Activated CD4-positive, alpha-beta T cell treated with anti-CD3 and anti-CD28 coated beads for 4 hours (primary cell): ENCODE measurements around the gene TIGD3.

Experiments used
- DNase-seq, 2 donors: peaks; one replicate each; pipeline ENCODE4 v3.0.0-alpha.2; 2020

The TIGD3 gene

DNA sequence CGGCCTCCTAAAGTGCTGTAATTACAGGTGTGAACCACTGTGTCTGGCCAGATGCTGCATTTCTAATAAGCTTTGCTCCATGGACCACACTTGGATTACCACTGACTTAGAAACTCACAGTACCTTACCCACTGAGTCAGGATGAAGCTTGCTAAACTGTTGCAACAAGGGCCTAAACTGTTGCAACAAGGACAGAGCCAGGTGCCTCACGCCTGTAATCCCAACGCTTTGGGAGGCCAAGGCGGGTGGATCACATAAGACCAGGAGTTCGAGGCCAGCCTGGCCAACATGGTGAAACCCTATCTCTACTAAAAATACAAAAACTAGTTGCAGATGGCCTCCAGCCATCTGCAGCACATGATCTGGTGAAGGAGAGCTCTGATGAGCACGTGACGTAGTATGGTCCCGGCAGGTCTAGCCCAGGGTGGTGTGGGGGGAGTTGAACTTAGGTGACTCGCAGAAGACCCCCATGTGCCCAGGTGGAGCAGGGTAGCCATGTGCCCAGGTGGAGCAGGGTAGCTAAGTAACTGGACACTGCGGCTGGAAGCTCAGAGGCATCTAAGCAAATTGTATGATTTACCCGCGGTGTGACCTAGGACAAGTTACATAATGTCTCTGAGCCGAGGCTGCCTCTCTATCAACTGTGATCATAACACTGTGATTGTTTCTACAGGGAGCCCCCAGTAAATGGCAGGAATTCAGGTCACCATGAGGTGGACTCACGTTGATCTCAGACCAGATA is 19.5 kb downstream of the TIGD3 start:
- no peak for DNase-seq

DNA sequence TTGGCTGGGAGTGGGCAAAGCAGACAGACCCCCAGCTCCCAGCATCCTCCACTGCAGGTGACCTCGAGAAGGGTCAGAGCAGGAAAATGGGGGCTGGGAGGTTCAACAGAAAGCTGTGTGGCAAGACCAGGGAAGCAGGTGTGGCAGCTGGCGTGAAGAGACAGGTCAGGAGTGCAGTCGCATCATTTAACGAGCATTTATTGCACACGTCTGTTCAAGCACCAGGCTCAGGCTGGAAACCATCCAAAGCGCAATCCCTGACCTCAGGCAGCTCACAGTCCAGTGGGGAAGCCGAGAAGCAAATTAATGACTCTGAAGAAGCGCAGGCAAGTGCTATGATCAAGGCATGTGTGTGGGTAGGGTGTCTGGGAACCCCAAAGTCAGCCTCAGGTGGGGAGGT is 20.5 kb downstream of the TIGD3 start:
- no peak for DNase-seq

DNA sequence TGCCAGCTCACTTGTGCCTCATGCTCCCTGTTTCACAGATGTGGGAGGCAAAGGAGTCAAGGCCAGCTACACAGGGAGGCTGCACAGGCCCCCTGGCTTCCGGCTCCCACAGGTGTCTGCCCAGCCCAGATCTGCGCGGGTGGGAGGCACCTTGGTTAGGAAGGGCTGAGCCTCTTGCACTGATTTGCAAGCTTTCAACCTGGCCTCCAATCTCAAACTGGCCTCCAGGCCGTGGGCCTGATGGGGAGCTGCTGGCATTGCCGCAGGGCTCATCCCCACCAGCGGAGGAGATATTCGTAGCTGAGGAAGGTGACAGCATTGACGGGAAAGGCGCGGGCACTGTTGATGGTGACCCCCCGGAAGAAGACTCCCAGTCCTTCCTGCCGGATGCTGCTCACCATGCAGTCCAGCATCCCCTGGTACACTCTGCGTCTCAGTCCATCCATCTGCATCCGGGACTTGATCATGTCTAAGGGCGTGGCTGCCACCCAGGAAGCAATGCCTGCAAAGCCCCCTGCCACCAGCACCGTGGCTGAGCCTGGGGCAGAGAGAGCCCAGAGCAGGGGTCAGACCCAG is 21.7 kb downstream of the TIGD3 start:
- DNase-seq, result no peak

DNA sequence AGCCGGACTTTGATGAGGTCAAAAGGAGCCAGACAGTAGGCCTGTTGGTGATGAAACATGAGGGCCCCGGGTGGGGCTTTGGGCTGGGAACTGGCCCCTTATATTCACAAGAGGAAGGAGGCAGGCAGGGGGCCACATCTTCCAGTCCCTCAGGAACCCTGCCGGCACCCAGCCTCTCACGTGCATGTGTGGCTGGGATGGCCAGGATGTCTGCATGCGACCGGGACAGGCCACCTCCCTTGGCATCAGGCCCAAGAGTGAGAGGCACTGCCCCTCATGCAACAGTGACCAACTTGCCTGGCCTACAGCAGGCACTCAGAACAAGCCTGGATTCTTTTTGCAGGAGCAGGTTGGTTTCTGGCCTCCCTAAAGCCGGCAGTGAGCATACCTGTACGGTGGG is 22.5 kb downstream of the TIGD3 start:
- DNase-seq, result no peak

DNA sequence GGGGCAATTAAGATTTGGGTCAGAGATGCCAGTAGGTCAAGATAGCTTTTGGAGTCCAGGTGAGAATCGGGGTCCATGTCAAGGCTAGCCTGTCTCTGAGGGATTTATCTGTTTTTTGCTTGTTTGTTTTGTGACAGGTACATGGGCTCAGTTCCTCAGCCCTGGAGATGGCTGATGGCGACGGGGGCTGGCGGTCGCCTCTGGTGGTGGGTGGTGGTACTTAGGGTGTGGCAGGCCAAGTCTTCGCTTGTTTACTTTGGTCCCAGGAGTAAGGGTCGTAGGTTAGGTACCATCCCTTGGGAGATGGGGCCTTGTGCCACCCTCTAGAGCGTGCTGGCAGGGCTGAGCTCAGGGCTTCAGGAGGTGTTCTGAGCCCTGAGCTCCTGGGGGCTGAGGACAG is 23.2 kb downstream of the TIGD3 start:
- DNase-seq, result no peak

DNA sequence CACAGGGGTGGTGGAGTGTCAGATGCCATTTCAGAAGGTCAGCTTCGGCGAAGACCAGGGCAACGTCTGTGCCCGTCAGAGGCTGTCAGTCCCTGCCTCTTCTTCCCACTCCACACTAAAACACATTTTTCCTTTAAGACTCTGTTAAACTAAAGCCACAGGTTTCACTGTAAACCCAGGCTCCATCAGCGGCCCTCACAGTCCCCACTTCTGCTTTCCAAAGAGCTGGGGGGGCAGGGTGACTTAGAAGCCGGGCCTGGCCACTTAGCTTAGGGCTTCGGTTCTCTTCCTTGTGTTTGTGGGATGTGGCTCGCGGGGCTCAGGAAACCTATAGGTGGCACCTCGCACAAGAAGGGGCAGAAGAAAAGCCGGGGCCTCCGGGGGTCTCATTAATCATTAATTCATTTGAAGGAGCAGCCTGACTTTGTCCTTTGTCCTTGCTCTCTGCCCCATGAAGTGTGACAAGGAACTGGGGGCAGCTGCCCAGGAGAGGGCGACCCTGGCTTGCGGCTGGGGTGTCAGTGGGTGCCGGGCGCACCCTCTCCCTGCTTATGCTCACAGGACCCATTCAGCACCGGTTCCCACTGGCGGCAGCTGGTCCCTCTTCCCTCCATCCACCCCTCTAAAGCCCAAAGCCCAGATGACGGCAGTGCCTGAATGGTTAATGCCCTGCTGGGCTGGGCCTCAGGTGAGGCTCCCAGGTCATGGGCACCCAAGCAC is 23.8 kb downstream of the TIGD3 start:
- no peak for DNase-seq

DNA sequence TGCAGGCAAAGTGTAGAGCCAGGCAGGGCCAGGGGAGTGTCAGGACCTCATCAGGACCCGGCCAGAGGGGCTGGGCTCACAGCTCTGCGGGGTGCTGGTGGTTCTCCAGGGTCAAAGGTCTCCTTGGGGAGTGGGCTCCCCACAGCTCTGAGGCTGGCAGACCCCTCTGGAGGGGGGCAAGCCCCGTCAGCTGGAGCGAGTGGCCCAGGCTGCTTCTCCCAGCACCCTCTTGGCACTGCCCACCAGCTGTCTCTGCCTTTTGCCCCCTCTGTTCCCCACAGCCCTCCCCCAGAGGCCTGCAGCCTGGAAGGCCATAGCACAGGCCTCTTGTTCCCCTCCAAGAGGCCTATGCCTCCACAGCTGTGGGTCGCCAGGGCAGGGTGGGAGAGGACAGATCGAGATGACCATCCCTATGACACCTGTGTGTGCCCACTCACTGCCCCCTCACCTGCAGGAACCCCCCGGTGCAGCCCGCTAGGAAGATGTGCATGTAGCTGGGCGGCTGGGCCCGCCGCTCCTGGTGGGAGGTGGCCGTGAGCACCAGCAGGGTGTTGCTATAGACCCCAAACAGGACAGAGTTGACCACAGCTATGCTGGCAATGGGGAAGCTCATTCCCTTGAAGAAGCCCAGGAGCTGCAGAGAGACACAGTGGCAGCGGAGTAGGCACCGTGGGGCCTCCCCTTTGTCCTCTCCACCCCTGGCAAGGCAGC is 24.5 kb downstream of the TIGD3 start:
- no peak for DNase-seq

DNA sequence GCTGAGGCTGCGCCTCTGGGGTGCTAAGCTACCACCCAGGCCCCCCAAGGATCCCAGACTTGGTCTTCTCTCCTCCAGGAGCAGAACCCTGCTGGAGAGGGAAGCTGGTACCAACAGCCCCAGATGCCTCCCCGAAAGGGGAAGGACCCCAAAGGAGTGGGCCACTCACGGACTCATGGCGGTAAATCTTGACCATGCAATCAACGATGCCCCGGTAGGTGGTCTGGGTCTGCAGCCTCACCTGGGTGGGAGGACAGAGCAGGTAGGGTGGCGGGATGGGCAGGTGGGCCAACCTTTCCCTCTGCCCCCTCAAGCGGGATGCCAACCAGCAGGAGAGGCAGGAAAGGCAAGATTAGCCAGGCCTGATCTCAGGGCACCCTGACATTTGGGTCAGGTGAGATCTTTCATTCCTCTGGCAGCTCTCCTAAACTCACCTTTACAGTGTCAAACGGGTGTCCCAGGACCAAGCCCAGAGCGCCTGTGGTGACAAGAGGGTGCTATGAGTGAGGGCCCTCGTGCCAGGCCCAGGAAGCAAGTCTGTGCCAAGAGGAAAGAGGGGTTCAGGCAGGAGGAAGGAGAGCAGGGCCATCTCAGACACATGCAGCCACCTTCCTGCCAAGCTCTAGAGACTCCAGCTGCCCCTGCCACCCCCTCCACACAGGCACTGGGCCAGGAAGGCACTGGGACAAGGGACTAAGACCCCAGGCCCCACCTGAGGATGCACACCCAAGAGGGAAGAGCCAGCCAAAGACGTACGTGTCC is 25.3 kb downstream of the TIGD3 start:
- DNase-seq, result no peak

DNA sequence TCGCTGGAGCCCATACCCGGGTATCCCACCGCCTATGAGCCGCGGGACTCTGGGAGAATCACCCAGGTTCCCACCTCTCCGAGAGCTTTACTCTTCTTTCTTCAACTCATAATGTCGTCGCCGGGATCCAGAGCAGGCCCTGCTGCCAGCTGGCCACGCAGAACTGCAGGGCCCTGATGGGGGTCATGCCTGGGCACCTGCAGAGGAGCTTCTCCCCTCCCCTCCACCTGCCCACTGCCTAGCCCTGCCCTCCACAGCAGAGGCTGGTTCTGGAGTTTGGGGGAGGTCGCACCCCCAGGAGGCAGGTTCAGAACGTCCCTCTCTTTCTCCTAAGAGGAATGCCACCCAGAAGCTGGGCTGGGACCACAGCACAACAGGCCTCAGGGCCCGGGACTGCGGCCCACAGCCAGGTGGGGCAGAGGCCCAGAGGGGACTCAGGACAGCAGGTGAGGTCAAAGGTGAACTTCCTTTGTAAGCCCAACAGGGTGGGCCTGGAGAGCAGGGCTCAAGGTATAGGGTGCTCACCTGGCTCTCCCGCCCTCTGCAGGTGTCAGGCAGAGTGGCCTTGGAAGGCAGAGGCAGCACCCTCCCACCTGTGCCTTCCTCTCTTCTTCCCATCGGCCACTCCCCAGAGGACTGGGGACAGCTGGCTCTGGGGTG is 26.0 kb downstream of the TIGD3 start:
- DNase-seq, result no peak

DNA sequence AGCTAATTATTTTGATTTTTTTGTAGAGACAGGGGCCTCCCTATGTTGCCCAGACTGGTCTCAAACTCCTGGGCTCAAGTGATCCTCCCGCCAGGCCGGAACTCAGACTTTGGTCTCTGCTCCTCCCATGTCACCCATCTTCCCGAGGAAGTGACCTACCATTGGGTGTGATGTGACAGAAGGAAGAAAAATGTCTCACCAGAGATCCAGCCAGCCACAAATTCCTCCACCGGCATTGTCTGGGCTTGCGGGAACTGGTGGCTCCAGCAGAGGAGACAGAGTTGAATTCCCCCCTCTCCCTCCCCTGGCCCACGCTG is 27.1 kb downstream of the TIGD3 start:
- DNase-seq, result no peak

DNA sequence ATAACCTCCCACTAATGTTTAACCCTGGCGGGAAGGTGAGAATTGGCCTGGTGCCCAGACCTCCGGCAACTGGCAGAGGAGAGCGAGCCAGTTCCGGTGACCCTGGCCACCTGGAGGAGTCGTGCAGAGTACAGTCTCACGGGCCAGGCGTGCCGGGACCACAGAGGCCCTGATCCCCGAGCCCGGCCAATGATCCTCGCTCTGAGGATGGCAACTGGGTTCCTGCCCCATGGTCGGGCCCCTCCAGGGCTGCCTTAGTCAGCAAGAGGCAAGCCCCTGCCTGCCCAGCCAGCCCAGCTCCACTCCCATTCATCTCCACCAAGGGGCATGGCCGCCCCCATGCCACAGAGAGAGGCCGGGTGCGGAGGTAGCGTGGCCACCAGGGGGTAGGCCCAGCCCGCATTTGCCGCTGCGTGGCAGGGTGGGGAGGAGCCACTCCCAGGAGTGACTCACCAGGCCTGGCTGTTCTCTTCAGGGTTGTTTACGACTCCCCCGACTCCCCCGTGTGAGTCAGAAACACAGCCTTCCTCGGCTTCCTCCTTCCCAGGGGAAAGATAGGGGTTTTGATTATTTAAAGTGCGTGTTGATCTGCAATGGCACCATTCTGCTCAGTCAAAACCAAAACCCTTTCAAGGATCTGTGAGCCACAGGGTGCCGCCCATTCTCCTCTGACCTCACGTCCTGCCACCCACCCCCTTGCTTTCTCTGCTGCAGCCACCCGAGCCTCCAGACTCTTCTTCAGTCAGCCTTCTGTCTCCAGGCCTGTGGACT is 27.7 kb downstream of the TIGD3 start, which contains the start of gene SLC25A45:
TSS of gene SLC25A45 (minus strand) at position 614 of the 771 bp plus-strand sequence. CDS start 695 bp downstream, outside the sequence.
- peak; percentile 92 to 94 for DNase-seq

DNA sequence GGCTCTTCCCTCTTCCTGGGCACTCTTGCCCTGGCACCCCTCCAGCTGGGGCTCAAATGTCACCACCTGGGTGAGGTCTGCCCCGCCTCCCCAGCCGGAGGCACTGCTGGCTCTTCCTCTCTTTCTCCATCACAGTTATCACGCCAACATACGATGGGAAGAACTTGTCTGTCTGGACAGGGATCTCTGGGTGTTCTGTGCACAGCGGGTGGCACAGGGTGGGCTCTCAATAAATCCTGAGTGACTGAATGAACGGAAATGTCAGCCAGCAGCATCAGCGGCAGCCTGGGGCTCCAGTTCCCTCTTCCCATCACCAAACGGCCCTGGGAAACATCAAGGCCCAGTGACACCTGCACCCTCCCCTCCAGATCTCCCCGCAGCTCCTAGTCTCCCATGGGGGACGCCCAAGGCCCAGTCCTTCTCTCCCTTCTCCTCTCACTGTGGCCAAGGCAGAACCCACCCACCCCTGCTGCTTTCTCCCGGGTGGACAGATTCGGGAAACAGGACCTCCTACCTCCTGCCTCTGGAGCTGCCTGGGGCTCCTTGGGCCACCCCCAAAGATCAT is 28.3 kb downstream of the TIGD3 start:
- no peak for DNase-seq

DNA sequence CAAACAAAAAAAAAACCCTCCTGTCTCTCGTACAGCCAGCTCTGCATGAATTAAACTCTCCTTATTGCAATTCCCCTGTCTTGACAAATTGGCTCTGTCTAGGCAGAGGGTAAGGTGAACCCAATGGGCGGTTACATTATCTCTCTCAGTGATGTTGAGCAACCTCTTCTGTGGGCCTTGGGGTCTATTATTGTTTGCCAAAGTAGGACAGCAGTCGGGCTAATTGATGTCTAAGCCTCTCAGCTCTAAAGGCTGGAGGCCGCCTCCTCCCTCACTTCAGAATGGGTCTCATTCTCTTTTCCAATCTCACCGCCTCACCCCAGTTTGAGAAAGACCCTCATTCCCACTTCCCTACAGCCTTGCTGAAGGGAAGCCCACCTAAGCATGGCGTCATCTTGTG is 29.2 kb downstream of the TIGD3 start:
- DNase-seq, result no peak

DNA sequence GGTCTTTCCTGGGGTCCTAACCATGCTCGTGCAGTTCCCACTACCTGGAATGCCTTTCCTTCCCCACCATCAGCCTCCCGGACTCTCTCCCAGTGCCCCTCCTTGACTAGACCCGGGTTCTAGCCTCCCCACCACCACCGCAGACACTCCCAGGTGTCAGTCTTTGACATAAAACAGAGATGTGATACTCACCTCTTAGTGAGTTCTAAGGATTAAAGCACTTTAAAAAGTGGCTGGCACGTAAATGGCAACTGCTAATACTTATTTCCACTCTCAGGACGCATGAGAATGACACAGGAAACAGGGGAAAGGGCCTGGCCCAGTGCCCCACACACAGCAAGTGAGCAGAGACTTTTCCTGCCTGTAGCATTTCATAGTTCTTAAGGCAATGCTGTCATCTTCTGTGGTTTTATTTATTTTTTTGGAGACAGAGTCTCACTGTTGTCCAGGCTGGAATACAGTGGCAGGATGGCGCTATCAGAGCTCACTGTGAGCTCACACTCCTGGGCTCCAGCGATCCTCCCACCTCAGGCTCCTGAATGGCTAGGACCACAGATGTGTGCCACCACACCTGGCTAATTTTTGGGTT is 29.8 kb downstream of the TIGD3 start:
- DNase-seq, result no peak

DNA sequence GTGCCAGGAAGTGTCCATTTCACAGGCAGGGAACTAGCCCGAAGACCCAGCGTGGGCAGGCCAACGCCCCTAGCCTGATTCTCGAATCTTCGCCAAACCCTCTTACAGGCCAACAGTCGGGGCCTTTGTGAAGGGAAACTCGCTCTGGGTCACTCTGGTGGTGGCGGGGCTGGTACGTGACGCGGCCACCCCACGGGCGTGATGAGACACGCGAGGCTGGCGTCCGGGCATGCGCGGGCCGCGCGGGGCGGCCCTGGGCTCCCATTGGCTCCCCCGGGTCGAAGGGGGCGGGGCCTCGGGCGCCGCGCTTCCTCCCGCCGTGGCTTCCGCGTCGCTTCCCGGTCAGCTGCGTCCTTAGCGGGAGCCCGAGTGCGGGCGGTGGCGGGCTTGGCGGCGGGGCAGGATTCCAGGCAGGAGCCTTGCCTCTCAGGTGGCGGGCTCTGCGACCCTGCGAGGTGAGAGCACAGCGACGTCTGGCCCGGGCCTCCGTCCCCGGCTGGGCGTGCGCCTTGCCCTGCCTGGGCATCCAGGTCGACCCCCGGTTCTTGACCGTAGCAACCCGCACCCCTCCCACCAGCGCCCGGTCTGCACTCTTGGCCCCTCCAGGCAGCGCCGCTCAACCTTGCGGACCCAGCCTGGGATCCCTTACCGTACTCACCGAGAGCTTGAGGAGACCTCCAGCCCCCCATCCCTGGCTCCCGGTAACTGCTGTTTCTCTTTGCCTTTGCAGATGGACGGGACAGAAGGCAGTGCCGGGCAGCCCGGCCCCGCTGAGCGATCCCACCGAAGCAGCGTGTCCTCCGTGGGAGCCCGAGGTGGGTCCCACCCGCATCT is 32.0 kb downstream of the TIGD3 start, which contains the start of gene FRMD8:
TSS of gene FRMD8 (plus strand) at position 331 of the 834 bp plus-strand sequence. CDS start at position 731, 400 bp downstream.
- DNase-seq, result peak; percentile 88 to 90

DNA sequence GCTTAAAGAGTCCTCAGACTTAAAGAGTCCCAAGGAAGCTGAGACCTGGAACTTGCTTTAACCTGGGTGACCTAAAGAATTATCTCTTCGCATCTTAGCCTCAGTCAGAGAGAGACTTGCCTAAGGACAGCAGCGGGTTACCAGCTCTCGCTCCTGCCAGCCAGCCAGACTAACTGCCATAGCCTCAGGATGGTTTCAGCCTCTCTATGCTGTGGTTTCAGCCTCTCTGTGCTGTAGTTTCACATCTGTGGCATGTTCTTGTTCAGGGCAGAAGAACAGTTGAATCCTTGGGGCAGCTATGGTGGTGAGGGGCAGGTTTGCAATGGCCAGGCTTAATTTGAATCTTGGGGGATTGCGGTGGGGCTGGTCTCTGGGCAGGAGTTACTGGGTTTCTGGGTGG is 34.2 kb downstream of the TIGD3 start:
- no peak for DNase-seq

DNA sequence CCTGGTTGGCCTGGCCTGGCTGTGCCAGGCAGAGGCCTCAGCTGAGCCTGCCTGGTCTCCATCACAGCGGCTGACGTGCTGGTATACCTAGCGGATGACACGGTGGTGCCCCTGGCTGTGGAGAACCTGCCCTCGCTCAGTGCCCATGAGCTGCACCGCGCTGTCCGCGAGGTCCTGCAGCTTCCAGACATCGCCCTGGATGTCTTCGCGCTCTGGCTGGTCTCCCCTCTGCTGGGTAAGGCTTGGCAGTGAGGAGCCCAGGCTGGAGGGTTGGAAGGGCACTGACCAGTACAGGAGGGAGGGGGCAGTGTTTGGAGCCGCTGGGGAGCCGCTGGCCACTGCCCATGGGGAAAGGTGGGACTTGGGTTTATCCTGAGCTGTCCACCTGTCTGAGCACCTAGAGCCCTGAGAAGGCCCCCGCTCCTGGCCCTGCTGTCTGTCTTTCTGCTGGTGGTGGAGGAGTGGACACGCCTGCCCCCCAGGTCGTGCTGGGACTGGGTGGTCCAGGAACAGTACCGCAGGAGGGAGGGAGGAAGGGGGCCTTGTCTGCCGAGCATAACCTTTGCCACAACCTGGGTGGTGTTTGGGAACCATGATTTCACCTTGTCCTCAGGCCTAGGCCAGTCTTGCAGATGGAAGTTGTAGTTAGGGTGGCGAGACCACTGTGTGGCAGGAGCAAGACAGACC is 34.9 kb downstream of the TIGD3 start:
- DNase-seq, result no peak

DNA sequence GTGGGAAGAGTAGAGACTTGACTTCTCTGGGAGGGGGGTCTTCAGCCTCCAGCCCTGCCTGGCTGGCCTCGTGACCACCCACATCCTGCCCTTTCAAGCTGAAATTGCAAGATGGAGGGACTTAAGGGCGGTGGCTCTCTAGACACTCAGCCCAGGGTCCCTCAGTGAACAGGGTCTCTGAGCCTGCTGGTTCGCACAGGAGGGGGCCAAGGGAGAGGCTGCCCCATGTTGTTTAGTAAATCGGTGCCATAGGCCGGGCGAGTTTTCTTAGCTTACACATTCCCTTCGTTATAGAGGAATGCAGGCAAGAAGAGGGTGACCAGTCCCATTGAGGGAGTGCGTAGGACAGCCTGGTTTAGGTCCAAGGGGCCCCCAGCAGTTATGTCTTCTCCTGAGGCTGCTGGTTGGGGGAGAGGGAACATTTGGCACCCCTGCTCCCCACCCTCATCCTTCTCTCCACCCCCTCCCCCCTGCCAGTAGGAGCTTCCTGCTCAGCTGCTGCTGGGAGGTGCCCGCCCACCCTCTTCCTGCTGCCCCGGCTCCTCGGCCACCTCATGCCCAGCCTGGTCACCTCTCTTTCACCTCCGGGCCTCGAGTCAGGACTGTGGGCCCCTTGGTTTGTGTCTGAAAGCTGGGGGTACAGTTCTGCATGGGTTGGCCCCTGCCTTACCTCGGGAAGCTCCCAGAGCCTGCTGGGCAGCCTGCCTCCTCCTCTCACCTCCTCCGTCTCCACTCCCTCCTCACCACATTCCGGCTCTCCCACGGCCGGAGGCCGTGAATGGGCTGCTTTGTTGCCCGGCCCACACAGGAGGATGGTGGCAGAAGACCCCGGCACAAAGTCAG is 35.8 kb downstream of the TIGD3 start:
- DNase-seq, result no peak
